GM12892 (cell line): Measurements from ENCODE around the gene ARHGEF11.

ENCODE experiments used
- POLR2A ChIP-seq: IDR thresholded peaks from 2 replicates; pipeline ENCODE4 v1.6.1; 2011; ENCODE audit warnings: low read depth, low read length, control low read depth
- POLR2AphosphoS5 ChIP-seq: IDR thresholded peaks from 2 replicates; pipeline ENCODE4 v1.6.1; 2011; ENCODE audit warnings: low read depth, low read length, control low read depth
- TAF1 ChIP-seq: IDR thresholded peaks from 2 replicates; pipeline ENCODE4 v1.6.1; 2011; ENCODE audit warnings: low read depth, mild to moderate bottlenecking, control low read depth, low read length, borderline replicate concordance

- no peak for TF ChIP-seq POLR2A
- TF ChIP-seq POLR2AphosphoS5, result no peak
- TF ChIP-seq TAF1, result no peak
Observed at GRCh38 chr1:156904187-156904959, 141.2 kb downstream of the ARHGEF11 start.
